Nephron progenitor cell (in vitro differentiated cells): ENCODE data around the gene ELMOD1.

ENCODE experiments used
- DNase-seq: peaks from one replicate; pipeline ENCODE4 v3.0.0; 2021
- H3K27ac Mint-ChIP-seq: 2 replicates; pipeline ENCODE4 v1.8.0; 2021; ENCODE audit warnings: mild to moderate bottlenecking, moderate library complexity, mixed read lengths
- H3K27me3 Mint-ChIP-seq: 2 replicates; pipeline ENCODE4 v1.8.0; 2021; ENCODE audit warnings: mild to moderate bottlenecking, low read depth, mixed read lengths; ENCODE audit not compliant: poor library complexity
- H3K36me3 Mint-ChIP-seq: 2 replicates; pipeline ENCODE4 v1.8.0; 2021; ENCODE audit warnings: low read depth, mixed read lengths
- H3K4me1 Mint-ChIP-seq: 2 replicates; pipeline ENCODE4 v1.8.0; 2021; ENCODE audit warnings: mixed read lengths
- H3K4me3 Mint-ChIP-seq: 2 replicates; pipeline ENCODE4 v1.8.0; 2021; ENCODE audit warnings: mild to moderate bottlenecking, moderate library complexity, mixed read lengths
- H3K9me3 Mint-ChIP-seq: 2 replicates; pipeline ENCODE4 v1.8.0; 2021; ENCODE audit warnings: mild to moderate bottlenecking, moderate library complexity, mixed read lengths
- CTCF ChIP-seq: fragments of 200-600 bp; sonication (generic); IDR thresholded peaks from 2 replicates; pipeline ENCODE4 v1.5.0; 2021; ENCODE audit warnings: antibody characterized with exemption

Gene ELMOD1

GRCh38 chr11:107707215-107707671, 116.3 kb downstream of the ELMOD1 start:
- Mint-ChIP-seq H3K4me3 (no peak overlapping the region), H3K27ac (no peak overlapping the region), H3K27me3 (peaks cover 6% of the 10 kb centered on the region), H3K9me3 (no peaks in the 10 kb centered on the region), H3K36me3 (no peaks in the 10 kb centered on the region), H3K4me1 (no peaks in the 10 kb centered on the region)
- TF ChIP-seq CTCF = no peak
- no peak for DNase-seq

GRCh38 chr11:107707807-107708206, 116.9 kb downstream of the ELMOD1 start:
- no peak for DNase-seq
- no peak for TF ChIP-seq CTCF
- no peaks in the 10 kb centered on the region for H3K36me3 Mint-ChIP-seq
- peaks cover 9% of the 10 kb centered on the region for H3K27me3 Mint-ChIP-seq
- H3K4me3 Mint-ChIP-seq = no peak overlapping the region
- no peaks in the 10 kb centered on the region for H3K4me1 Mint-ChIP-seq
- no peaks in the 10 kb centered on the region for H3K9me3 Mint-ChIP-seq
- no peak overlapping the region for H3K27ac Mint-ChIP-seq

GRCh38 chr11:107708792-107709191, 117.8 kb downstream of the ELMOD1 start:
- Mint-ChIP-seq H3K4me1 (no peaks in the 10 kb centered on the region), H3K4me3 (no peak overlapping the region), H3K27me3 (peaks cover 9% of the 10 kb centered on the region), H3K9me3 (no peaks in the 10 kb centered on the region), H3K27ac (no peak overlapping the region), H3K36me3 (no peaks in the 10 kb centered on the region)
- TF ChIP-seq CTCF = no peak
- DNase-seq = no peak

- no peak overlapping the region for H3K27ac Mint-ChIP-seq
- H3K27me3 Mint-ChIP-seq = peaks cover 9% of the 10 kb centered on the region
- no peak for TF ChIP-seq CTCF
- DNase-seq = no peak
- no peaks in the 10 kb centered on the region for H3K36me3 Mint-ChIP-seq
- no peaks in the 10 kb centered on the region for H3K4me1 Mint-ChIP-seq
- no peaks in the 10 kb centered on the region for H3K9me3 Mint-ChIP-seq
- H3K4me3 Mint-ChIP-seq = no peak overlapping the region
Measured at GRCh38 chr11:107710301-107710700, 119.4 kb downstream of the ELMOD1 start.

- DNase-seq = no peak
- H3K4me1 Mint-ChIP-seq = no peaks in the 10 kb centered on the region
- H3K27me3 Mint-ChIP-seq = peaks cover 9% of the 10 kb centered on the region
- no peaks in the 10 kb centered on the region for H3K36me3 Mint-ChIP-seq
- no peak within 1 kb of the TSS for H3K4me3 Mint-ChIP-seq
- H3K27ac Mint-ChIP-seq = no peak within 1 kb of the TSS
- no peaks in the 10 kb centered on the region for H3K9me3 Mint-ChIP-seq
- TF ChIP-seq CTCF = no peak
Measured at GRCh38 chr11:107711861-107712755, 121.2 kb downstream of the ELMOD1 start, which contains the start of gene SLN. TSS of gene SLN (minus strand) at chr11:107712056.

- Mint-ChIP-seq H3K4me1 (no peaks in the 10 kb centered on the region), H3K27me3 (peaks cover 9% of the 10 kb centered on the region), H3K9me3 (no peaks in the 10 kb centered on the region), H3K27ac (no peak overlapping the region), H3K4me3 (no peak overlapping the region), H3K36me3 (no peaks in the 10 kb centered on the region)
- no peak for TF ChIP-seq CTCF
- no peak for DNase-seq
Measured at GRCh38 chr11:107713009-107713408, 122.1 kb downstream of the ELMOD1 start.
